Vagina (tissue), 2 donors: ENCODE results near the gene ZC3H12C. TPM values are rescaled to one million over a fixed set of nuclear protein-coding genes. Genes with fewer than 3 reads are reported as not detected.

ENCODE experiments used
- DNase-seq, 2 donors: peaks; one replicate each; pipeline ENCODE4 v3.0.0-alpha.2; 2017; ENCODE audit errors: extremely low spot score in 2 of 2
- H3K27ac ChIP-seq: fragments of 200-600 bp; sonication (generic); one replicate; pipeline ENCODE4 v1.5.1; 2019
- H3K27me3 ChIP-seq: fragments of 200-600 bp; sonication (generic); one replicate; pipeline ENCODE4 v1.5.1; 2019
- H3K36me3 ChIP-seq, 2 donors: fragments of 200-600 bp; sonication (generic); one replicate each; pipeline ENCODE4 v1.5.1; 2017 to 2019
- H3K4me1 ChIP-seq: fragments of 200-600 bp; sonication (generic); one replicate; pipeline ENCODE4 v1.5.1; 2019
- H3K4me3 ChIP-seq, 2 donors: fragments of 200-600 bp; sonication (generic); 1 replicate in 1 of 2; 2 replicates in 1 of 2; pipeline ENCODE4 v1.5.1; 2016 to 2019
- H3K9me3 ChIP-seq: fragments of 200-600 bp; sonication (generic); one replicate; pipeline ENCODE4 v1.5.1; 2019
- POLR2A ChIP-seq, 2 donors: fragments of 450-650 bp; IDR thresholded peaks; one replicate each; pipeline ENCODE4 v1.6.1; 2017; ENCODE audit warnings: antibody characterized with exemption in 2 of 2, mild to moderate bottlenecking in 2 of 2, moderate library complexity in 2 of 2
- POLR2AphosphoS5 ChIP-seq, 2 donors: sonication (generic); formaldehyde crosslinking; IDR thresholded peaks; one replicate each; pipeline ENCODE4 v1.9.0; 2017; ENCODE audit warnings: antibody characterized with exemption in 2 of 2, mild to moderate bottlenecking in 2 of 2, low read depth in 1 of 2; ENCODE audit not compliant: insufficient read depth in 1 of 2
- intact Hi-C: fragments of 100-400 bp; cut with DNase I; formaldehyde crosslinking; loops from one replicate; pipeline ENCODE4 v1.15.1; 2023
- total RNA-seq: library from RNA; depleted of rRNA; stranded (reverse); fragments of >200 nt; gene quantifications from one replicate; pipeline ENCODE4 v1.2.3, GENCODE V29; 2016
- TF ChIP-seq, protein P1 (sequence below), 3 experiments: fragments of 450-650 bp in 2 of 3; fragments of 200-600 bp in 1 of 3; sonication (generic) in 1 of 3; IDR thresholded peaks; one replicate each; pipeline ENCODE4 v1.5.1; 2017 to 2019; ENCODE audit warnings: antibody characterized with exemption in 3 of 3, mild to moderate bottlenecking in 2 of 3, moderate library complexity in 2 of 3

Gene ZC3H12C
- total RNA-seq, 1 donor from 2014 or later = 16.7 TPM

DNA sequence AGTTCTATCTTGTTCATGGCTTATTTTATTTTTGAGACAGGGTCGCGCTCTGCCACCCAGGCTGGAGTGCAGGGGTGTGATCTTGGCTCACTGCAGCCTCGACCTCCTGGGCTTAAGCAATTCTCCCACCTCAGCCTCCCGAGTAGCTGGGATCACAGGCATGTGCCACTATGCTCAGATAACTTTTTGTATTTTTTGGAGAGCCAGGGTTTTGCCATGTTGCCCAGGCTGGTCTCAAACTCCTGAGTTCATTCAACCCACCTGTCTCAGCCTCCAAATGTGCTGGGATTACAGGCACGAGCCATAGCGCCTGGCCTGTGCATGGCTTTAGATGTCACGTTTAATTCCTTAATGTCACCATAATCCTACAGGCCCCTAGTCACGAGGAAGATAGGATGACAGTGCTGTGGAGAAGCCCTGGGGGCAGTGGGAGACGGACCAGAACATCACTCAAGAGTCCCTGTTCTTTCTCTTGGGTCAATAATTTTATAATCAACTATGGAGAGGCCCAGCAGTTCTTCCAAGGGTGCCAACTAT, 103.8 kb downstream of the ZC3H12C start:
- H3K9me3 ChIP-seq = no peaks in the 10 kb centered on the region
- H3K36me3 ChIP-seq = no peaks in the 10 kb centered on the region
- H3K4me1 ChIP-seq = no peaks in the 10 kb centered on the region
- TF ChIP-seq POLR2AphosphoS5 (IDR thresholded peaks at IDR 0.05; ENCODE audit: insufficient read depth in 1 of 2, low read depth in 1 of 2) = no peak
- no peak for TF ChIP-seq POLR2A (IDR thresholded peaks at IDR 0.05)
- TF ChIP-seq, protein P1, sequence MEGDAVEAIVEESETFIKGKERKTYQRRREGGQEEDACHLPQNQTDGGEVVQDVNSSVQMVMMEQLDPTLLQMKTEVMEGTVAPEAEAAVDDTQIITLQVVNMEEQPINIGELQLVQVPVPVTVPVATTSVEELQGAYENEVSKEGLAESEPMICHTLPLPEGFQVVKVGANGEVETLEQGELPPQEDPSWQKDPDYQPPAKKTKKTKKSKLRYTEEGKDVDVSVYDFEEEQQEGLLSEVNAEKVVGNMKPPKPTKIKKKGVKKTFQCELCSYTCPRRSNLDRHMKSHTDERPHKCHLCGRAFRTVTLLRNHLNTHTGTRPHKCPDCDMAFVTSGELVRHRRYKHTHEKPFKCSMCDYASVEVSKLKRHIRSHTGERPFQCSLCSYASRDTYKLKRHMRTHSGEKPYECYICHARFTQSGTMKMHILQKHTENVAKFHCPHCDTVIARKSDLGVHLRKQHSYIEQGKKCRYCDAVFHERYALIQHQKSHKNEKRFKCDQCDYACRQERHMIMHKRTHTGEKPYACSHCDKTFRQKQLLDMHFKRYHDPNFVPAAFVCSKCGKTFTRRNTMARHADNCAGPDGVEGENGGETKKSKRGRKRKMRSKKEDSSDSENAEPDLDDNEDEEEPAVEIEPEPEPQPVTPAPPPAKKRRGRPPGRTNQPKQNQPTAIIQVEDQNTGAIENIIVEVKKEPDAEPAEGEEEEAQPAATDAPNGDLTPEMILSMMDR (IDR thresholded peaks at IDR 0.05) = no peak
- H3K4me3 ChIP-seq = no peak overlapping the region
- intact Hi-C loops = no loop called here
- H3K27me3 ChIP-seq = no peaks in the 10 kb centered on the region
- no peak overlapping the region for H3K27ac ChIP-seq
- DNase-seq = no peak

DNA sequence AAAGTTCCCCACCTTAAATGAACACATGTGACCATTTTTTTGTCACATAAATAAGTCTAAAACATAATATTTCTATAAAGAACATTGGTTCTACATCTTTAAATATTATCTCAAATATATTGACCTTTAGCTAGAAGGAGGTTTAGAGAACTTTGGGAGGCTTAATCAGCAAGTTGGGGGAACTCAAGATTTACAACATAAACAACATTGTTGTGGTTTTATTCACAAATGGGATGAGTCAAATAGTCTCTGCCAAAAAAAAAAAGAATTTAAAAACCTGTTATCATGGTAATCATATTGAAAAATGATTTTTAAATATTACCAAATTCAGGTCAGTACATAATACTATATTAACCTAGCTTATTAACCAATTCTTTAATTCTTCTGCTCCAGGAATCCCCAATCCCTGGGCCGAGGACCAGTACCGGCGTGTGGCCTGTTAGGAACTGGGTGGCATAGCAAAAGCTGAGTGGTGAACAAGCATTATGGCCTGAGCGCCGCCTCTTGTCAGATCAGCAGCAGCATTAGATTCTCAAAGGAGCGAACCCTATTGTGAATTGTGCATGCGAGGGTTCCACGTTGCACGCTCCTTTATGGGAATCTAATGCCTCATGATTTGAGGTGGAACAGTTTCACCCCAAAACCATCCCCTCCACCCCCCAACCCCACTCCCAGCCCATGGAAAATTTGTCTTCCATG, 105.0 kb downstream of the ZC3H12C start:
- Histone ChIP-seq H3K9me3 (no peaks in the 10 kb centered on the region), H3K4me1 (no peaks in the 10 kb centered on the region), H3K36me3 (no peaks in the 10 kb centered on the region), H3K4me3 (no peak overlapping the region), H3K27ac (no peak overlapping the region), H3K27me3 (no peaks in the 10 kb centered on the region)
- intact Hi-C loops = no loop called here
- DNase-seq = no peak
- TF ChIP-seq, protein P1 (IDR thresholded peaks at IDR 0.05) = no peak
- no peak for TF ChIP-seq POLR2A (IDR thresholded peaks at IDR 0.05)
- TF ChIP-seq POLR2AphosphoS5 (IDR thresholded peaks at IDR 0.05; ENCODE audit: insufficient read depth in 1 of 2, low read depth in 1 of 2) = no peak

DNA sequence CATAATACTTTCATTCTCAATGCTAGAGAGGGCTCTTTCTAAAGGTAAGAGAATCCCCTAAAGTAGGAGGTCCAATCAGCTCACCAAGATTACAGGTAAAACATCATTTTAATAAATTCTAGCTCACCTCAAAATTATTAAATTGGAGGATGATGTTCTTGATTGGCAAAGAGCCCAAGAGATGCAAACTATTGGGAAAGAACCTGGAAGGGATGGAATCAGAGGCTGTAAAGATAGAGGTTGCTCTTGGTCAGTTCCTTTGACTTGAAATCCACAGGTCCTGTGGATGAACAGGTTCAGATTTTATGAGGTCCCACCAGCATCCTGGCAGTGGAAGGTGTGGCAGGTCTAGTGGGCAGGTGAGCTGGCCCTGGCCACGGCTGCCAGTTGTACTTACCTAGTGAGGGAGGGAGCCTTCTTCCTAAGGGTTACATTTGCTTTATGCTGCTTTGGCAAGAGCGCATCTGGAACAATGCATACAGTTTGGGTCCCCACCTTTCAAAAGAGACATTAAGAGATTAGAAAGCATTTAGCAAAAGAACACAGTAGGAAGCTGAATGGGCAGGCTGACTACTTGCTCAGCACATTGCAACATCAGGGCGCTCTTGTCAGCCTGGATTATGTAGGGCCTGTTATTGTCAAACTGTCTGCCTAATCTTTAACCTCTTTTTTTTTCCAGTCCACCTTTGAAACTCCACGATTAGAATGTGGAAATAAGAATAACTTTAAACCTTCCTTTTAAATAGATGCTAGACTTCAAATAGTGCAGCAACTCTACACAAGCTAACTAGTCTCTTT, 106.2 kb downstream of the ZC3H12C start:
- Histone ChIP-seq H3K9me3 (no peaks in the 10 kb centered on the region), H3K27ac (no peak overlapping the region), H3K4me3 (no peak overlapping the region), H3K27me3 (no peaks in the 10 kb centered on the region), H3K4me1 (no peaks in the 10 kb centered on the region), H3K36me3 (no peaks in the 10 kb centered on the region)
- intact Hi-C loops = no loop called here
- no peak for TF ChIP-seq POLR2AphosphoS5 (IDR thresholded peaks at IDR 0.05; ENCODE audit: insufficient read depth in 1 of 2, low read depth in 1 of 2)
- TF ChIP-seq, protein P1 (IDR thresholded peaks at IDR 0.05) = no peak
- no peak for TF ChIP-seq POLR2A (IDR thresholded peaks at IDR 0.05)
- no peak for DNase-seq

DNA sequence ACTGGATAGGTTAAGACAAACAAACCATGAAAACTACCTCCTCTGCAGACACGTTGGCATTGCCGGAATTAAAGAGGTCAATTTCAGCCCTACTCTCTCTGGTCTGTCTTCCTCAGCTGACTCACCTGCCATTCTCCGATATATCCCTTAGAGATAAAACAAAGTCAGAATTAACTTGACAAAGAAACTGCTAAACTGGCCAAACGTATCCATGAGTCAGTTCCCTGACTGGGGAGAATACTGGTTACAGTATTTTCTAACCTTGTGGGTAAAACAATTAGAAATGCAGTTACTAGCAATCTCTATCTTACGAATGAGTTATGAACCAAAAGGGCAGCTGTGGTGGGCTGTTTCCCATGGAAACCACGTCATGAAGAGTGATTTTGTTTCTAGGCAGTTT, 107.0 kb downstream of the ZC3H12C start:
- Histone ChIP-seq H3K4me1 (no peaks in the 10 kb centered on the region), H3K9me3 (no peaks in the 10 kb centered on the region), H3K4me3 (no peak overlapping the region), H3K36me3 (no peaks in the 10 kb centered on the region), H3K27ac (no peak overlapping the region), H3K27me3 (no peaks in the 10 kb centered on the region)
- no peak for DNase-seq
- TF ChIP-seq, protein P1 (IDR thresholded peaks at IDR 0.05) = no peak
- intact Hi-C loops = loop anchor here (5.0 kb wide), 2 partner anchors 177 to 232 kb away; no protein-coding TSS in a partner anchor
